Measurements from ENCODE around the gene ARL3.
"Not testable (repeated sequence)": the region's sequence is repeated elsewhere in the genome, so short reads cannot be mapped to it uniquely, and the experiment has no call there.

The ARL3 gene

DNA sequence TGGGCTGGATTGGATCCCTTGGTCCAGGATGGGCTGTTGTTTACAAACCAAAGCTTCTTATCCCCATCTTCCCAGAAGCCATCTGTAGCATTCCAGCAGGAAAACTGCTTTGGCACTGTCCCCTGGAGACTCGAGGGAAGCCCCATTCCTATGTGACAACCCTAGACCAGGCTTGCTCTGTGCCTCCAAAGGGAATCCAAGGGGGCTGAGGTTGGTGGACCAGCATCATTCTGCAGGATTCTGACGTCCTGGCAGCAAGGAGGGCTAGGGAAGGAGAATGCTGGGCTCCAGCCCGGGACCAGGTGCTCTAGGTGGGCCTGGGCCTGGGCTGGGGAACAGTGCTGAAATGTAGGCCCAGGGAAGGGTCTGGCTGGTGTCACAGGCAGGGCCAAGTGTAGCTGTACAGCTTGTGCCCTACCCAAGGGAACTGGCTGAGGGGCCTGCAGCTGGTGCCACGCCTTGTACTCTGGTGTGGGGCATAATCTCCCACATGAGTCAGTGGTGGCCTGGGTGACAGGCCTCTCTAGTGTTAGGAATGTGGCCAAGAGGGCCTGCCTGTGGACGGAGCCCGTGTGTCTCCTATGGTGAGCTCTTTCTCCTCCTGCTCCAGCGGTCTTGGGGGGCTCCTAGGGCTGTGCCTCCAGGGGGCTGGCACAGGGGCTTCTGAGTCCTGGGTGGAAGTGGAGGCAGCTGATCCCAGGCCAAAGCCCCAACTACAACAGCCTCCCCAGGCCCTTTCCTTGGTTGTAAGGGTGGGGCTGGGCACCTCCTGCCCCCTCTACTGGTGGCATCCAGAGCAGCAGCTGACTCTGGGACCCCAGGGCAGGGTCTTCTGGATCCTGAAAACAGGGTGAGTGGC is 44.8 kb downstream of the ARL3 start:
- no peaks in the 10 kb centered on the region for H3K36me3 ChIP-seq (ENCODE audit: control insufficient read depth, low read length)
- no peak overlapping the region for H3K4me2 ChIP-seq (ENCODE audit: low read length)
- H3K9me2 ChIP-seq (replicated peaks; ENCODE audit: control insufficient read depth, low read length) = no peaks in the 10 kb centered on the region
- H4K20me1 ChIP-seq (ENCODE audit: control insufficient read depth, insufficient read depth, low read depth, low read length) = no peaks in the 10 kb centered on the region
- H3K27me3 ChIP-seq (ENCODE audit: control insufficient read depth, low read length) = no peaks in the 10 kb centered on the region
- H3K4me3 ChIP-seq (ENCODE audit: low read length) = no peak overlapping the region
- H3F3A ChIP-seq (ENCODE audit: control insufficient read depth, insufficient read depth) = 0 out of 2 replicates have a peak, but pooled peaks cover 3% of the 10 kb centered on the region
- TF ChIP-seq, protein P1, sequence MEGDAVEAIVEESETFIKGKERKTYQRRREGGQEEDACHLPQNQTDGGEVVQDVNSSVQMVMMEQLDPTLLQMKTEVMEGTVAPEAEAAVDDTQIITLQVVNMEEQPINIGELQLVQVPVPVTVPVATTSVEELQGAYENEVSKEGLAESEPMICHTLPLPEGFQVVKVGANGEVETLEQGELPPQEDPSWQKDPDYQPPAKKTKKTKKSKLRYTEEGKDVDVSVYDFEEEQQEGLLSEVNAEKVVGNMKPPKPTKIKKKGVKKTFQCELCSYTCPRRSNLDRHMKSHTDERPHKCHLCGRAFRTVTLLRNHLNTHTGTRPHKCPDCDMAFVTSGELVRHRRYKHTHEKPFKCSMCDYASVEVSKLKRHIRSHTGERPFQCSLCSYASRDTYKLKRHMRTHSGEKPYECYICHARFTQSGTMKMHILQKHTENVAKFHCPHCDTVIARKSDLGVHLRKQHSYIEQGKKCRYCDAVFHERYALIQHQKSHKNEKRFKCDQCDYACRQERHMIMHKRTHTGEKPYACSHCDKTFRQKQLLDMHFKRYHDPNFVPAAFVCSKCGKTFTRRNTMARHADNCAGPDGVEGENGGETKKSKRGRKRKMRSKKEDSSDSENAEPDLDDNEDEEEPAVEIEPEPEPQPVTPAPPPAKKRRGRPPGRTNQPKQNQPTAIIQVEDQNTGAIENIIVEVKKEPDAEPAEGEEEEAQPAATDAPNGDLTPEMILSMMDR (IDR thresholded peaks at IDR 0.05; ENCODE audit: low read depth, low read length, poor library complexity, severe bottlenecking) = peak; percentile 80
- TF ChIP-seq EZH2phosphoT487 (IDR thresholded peaks at IDR 0.05; ENCODE audit: borderline replicate concordance, low read length) = no peak
- H3K4me1 ChIP-seq (ENCODE audit: control insufficient read depth, low read length) = peaks cover 10% of the 10 kb centered on the region
- no peak overlapping the region for H3K27ac ChIP-seq (ENCODE audit: low read depth, low read length)
- H3K9me3 ChIP-seq (ENCODE audit: control insufficient read depth, insufficient read depth, low read length) = no peaks in the 10 kb centered on the region
- no peaks in the 10 kb centered on the region for H3K79me2 ChIP-seq (ENCODE audit: control insufficient read depth, low read length)

DNA sequence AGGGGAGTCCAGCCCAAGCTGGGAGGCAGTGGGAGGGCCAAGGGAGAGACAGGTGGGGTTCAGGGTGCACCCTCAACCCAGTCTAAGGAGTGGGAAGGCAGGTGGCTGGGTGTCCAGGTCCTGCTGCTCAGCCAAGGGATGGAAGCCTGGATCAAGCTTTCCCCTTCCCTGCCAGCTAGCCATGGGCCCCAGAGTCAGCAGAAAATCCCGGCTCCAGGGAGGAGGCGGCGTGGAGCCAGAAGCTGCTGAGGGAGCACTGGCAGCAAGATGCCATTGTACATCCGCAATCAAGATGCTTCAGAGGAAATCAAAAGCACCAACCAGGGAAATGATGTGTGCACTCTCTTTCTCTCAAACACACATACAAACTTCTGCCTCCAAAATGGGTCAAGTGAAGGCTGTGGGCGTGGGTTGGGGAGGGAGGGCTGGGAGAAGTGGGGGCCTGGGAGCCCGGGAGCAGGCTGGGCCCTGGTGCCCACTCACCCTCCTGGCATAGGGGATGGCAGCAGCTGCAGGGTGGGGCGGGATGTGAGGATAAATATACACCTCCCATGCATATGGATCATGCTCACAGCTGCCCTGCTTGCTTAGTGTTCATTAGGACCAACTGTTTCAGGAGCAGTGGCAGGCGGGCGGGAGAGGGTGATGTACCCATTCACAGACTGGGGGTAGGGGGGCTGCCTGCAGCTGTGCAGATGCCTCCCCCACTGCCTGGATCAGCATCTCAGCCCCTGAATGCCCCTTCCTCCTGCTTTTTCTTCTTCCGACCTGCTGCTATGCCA is 45.7 kb downstream of the ARL3 start:
- 0 out of 2 replicates have a peak, but pooled peaks cover 4% of the 10 kb centered on the region for H3F3A ChIP-seq (ENCODE audit: control insufficient read depth, insufficient read depth)
- no peaks in the 10 kb centered on the region for H4K20me1 ChIP-seq (ENCODE audit: control insufficient read depth, insufficient read depth, low read depth, low read length)
- H3K79me2 ChIP-seq (ENCODE audit: control insufficient read depth, low read length) = no peaks in the 10 kb centered on the region
- no peak for TF ChIP-seq EZH2phosphoT487 (IDR thresholded peaks at IDR 0.05; ENCODE audit: borderline replicate concordance, low read length)
- TF ChIP-seq, protein P1 (IDR thresholded peaks at IDR 0.05; ENCODE audit: low read depth, low read length, poor library complexity, severe bottlenecking) = no peak
- no peak overlapping the region for H3K4me2 ChIP-seq (ENCODE audit: low read length)
- H3K27me3 ChIP-seq (ENCODE audit: control insufficient read depth, low read length) = no peaks in the 10 kb centered on the region
- H3K4me3 ChIP-seq (ENCODE audit: low read length) = no peak overlapping the region
- H3K36me3 ChIP-seq (ENCODE audit: control insufficient read depth, low read length) = no peaks in the 10 kb centered on the region
- no peak overlapping the region for H3K27ac ChIP-seq (ENCODE audit: low read depth, low read length)
- no peaks in the 10 kb centered on the region for H3K9me2 ChIP-seq (replicated peaks; ENCODE audit: control insufficient read depth, low read length)
- peaks cover 3% of the 10 kb centered on the region for H3K4me1 ChIP-seq (ENCODE audit: control insufficient read depth, low read length)
- H3K9me3 ChIP-seq (ENCODE audit: control insufficient read depth, insufficient read depth, low read length) = no peaks in the 10 kb centered on the region

DNA sequence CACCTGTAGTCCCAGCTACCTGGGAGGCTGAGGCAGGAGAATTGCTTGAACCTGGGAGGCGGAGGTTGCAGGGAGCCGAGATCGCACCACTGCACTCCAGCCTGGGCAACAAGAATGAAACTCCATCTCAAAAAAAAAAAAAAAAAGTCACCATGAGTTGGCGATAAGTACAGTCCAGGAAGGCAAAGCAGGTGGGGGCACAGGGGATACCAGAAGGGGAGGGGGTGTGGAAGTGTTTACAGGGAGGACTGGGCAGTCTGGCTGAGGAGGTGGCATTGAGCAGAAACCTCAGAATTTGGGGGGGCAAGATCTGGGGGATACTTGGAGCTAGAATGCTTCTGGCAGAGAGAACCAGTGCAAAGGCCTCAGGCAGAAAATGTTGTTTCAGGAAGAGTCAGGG is 46.8 kb downstream of the ARL3 start:
- not testable (repeated sequence) for H3K36me3 ChIP-seq (ENCODE audit: control insufficient read depth, low read length); H4K20me1 ChIP-seq (ENCODE audit: control insufficient read depth, insufficient read depth, low read depth, low read length); H3K27ac ChIP-seq (ENCODE audit: low read depth, low read length); H3K79me2 ChIP-seq (ENCODE audit: control insufficient read depth, low read length); H3K27me3 ChIP-seq (ENCODE audit: control insufficient read depth, low read length); H3K4me2 ChIP-seq (ENCODE audit: low read length); H3K9me2 ChIP-seq (replicated peaks; ENCODE audit: control insufficient read depth, low read length); H3K4me3 ChIP-seq (ENCODE audit: low read length); H3F3A ChIP-seq (ENCODE audit: control insufficient read depth, insufficient read depth); H3K9me3 ChIP-seq (ENCODE audit: control insufficient read depth, insufficient read depth, low read length); H3K4me1 ChIP-seq (ENCODE audit: control insufficient read depth, low read length)
